HepG2 (cell line): ENCODE data around the gene PLCB1. TPM values are rescaled to one million over a fixed set of nuclear protein-coding genes. Genes with fewer than 3 reads are reported as not detected.

Experiments used
- ATAC-seq: fragments of 200-7000 bp; cut with Tn5 transposase; 3 replicates; pipeline ENCODE4 v1.9.1; 2020; ENCODE audit warnings: mild to moderate bottlenecking, moderate library complexity
- BruUV-seq: library from RNA; stranded (reverse); fragments of 400-500 nt; replicated peaks from 2 replicates; lab custom pipeline; 2021; lab: Mats Ljungman, UMichigan
- CTCF ChIA-PET: fragments of 300-600 bp; formaldehyde crosslinking; extraction: SDS; loops from one replicate; lab custom pipeline; 2021; ENCODE audit warnings: low total read pairs, inconsistent platforms, low intra/inter-chr PET ratio; lab: Yijun Ruan, JAX
- POLR2A ChIA-PET: fragments of 350-600 bp; sonication (Branson Sonifier 250); formaldehyde crosslinking; loops from one replicate; lab custom pipeline; 2020; ENCODE audit warnings: antibody characterized with exemption, inconsistent platforms; lab: Yijun Ruan, JAX
- DNase-seq: peaks from one replicate; pipeline ENCODE4 v3.0.0-alpha.2; 2015; ENCODE audit warnings: low spot score
- FAIRE-seq: peaks from 3 replicates; lab custom pipeline; 2011; peaks lifted over from hg19 to GRCh38; lab: Jason Lieb, UNC
- H2AFZ ChIP-seq: one replicate; pipeline ENCODE4 v1.6.1; 2011; ENCODE audit warnings: low read length, inconsistent platforms
- H3K27ac ChIP-seq: fragments of 300-600 bp; 3 replicates; pipeline ENCODE4 v1.8.0; 2011; ENCODE audit warnings: mixed run types, mild to moderate bottlenecking, mixed read lengths, low read length, inconsistent platforms; ENCODE audit not compliant: insufficient read depth; ENCODE audit errors: extremely low read length
- H3K27me3 ChIP-seq, 2 experiments: fragments of 200-600 bp in 1 of 2; 2 replicates in 1 of 2; 3 replicates in 1 of 2; pipeline versions ENCODE4 v1.6.0 to v1.8.0; 2011; ENCODE audit warnings: low read length in 2 of 2, mild to moderate bottlenecking in 2 of 2, moderate library complexity in 2 of 2, inconsistent platforms in 1 of 2; ENCODE audit not compliant: insufficient read depth in 2 of 2, control insufficient read depth in 1 of 2
- H3K36me3 ChIP-seq, 2 experiments: fragments of 200-600 bp in 1 of 2; replicated peaks in 1 of 2; 2 replicates in 1 of 2; 3 replicates in 1 of 2; pipeline versions ENCODE4 v1.5.1 to v1.8.0; 2011; ENCODE audit warnings: low read length in 2 of 2, inconsistent platforms in 1 of 2; ENCODE audit not compliant: insufficient read depth in 2 of 2, control insufficient read depth in 1 of 2
- H3K4me1 ChIP-seq: 2 replicates; pipeline ENCODE4 v1.5.1; 2012; ENCODE audit warnings: low read length, inconsistent platforms; ENCODE audit not compliant: insufficient read depth
- H3K4me2 ChIP-seq: 2 replicates; pipeline ENCODE4 v1.6.0; 2011; ENCODE audit warnings: low read depth, low read length, inconsistent platforms
- H3K4me3 ChIP-seq, 3 experiments: fragments of 200-600 bp in 1 of 3; sonication (generic), shearing (Covaris generic) in 1 of 3; replicated peaks in 1 of 3; 2 replicates each; pipeline ENCODE4 v1.5.1; 2011 to 2016; ENCODE audit warnings: low read length in 3 of 3, inconsistent platforms in 2 of 3, low read depth in 2 of 3, mild to moderate bottlenecking in 2 of 3, control low read depth in 1 of 3, mixed read lengths in 1 of 3; ENCODE audit not compliant: insufficient read depth in 1 of 3
- H3K79me2 ChIP-seq: one replicate; pipeline ENCODE4 v1.6.1; 2011; ENCODE audit warnings: low read length, inconsistent platforms; ENCODE audit not compliant: insufficient read depth
- H3K9ac ChIP-seq: 2 replicates; pipeline ENCODE4 v1.6.0; 2011; ENCODE audit warnings: mild to moderate bottlenecking, low read depth, low read length, inconsistent platforms; ENCODE audit not compliant: insufficient read depth
- H3K9me3 ChIP-seq: 2 replicates; pipeline ENCODE4 v1.5.1; 2012; ENCODE audit warnings: mild to moderate bottlenecking, low read length
- H4K20me1 ChIP-seq: 2 replicates; pipeline ENCODE4 v1.6.0; 2011; ENCODE audit warnings: inconsistent platforms, mild to moderate bottlenecking, low read length, moderate library complexity; ENCODE audit not compliant: insufficient read depth
- NRL ChIP-seq: sonication (generic); formaldehyde crosslinking; IDR thresholded peaks from 2 replicates; pipeline ENCODE4 v1.5.0; 2020; ENCODE audit warnings: missing genetic modification reagents, mild to moderate bottlenecking, moderate library complexity, borderline replicate concordance
- TAF1 ChIP-seq: sonication (generic); formaldehyde crosslinking; IDR thresholded peaks from 2 replicates; pipeline ENCODE4 v1.4.0; 2020; ENCODE audit warnings: missing genetic modification reagents
- ZNF34 ChIP-seq: sonication (generic); formaldehyde crosslinking; IDR thresholded peaks from 2 replicates; pipeline ENCODE4 v1.4.0; 2020; ENCODE audit warnings: mild to moderate bottlenecking, missing genetic modification reagents, borderline replicate concordance
- ZNF839 ChIP-seq: sonication (generic); formaldehyde crosslinking; IDR thresholded peaks from 2 replicates; pipeline ENCODE4 v1.4.0; 2020; ENCODE audit warnings: missing genetic modification reagents, mild to moderate bottlenecking, borderline replicate concordance
- ZSCAN9 ChIP-seq: IDR thresholded peaks from 2 replicates; pipeline ENCODE4 v1.6.1; 2016; ENCODE audit warnings: borderline replicate concordance
- WGBS: methylation state at CpG from one replicate; pipeline ENCODE4 v1.1.6; 2017; ENCODE audit warnings: low lambda C conversion rate; 5-methylcytosine and 5-hydroxymethylcytosine counted together
- in situ Hi-C: cut with HindIII; loops from 2 replicates; pipeline ENCODE4 v1.10.0; 2017; ENCODE audit warnings: low pct_unique_long_range_greater_than_20kb; ENCODE audit not compliant: extremely low pct_ligation_motif_present
- intact Hi-C: fragments of 100-400 bp; cut with micrococcal nuclease; formaldehyde crosslinking; loops from one replicate; pipeline ENCODE4 v1.10.0; 2022; ENCODE audit not compliant: unreplicated experiment
- polyA plus RNA-seq, 8 experiments: library from polyadenylated mRNA; depleted of rRNA in 3 of 8; stranded (reverse) in 7 of 8; unstranded in 1 of 8; fragments of >200 nt; fragmentation: Illumina TruSeq in 4 of 8; extraction: Trizol in 4 of 8; gene quantifications; 2 replicates each; pipeline versions ENCODE4 v1.2.1 to v1.2.3, GENCODE V29; 2011 to 2016; ENCODE audit warnings: low read depth in 4 of 8, missing spikeins in 1 of 8, mixed read lengths in 1 of 8; ENCODE audit not compliant: insufficient read depth in 1 of 8
- total RNA-seq, 5 experiments: library from RNA; depleted of rRNA; stranded (reverse); fragments of >200 nt; fragmentation: Illumina TruSeq; extraction: Trizol; gene quantifications; 2 replicates each; pipeline ENCODE4 v1.2.3, GENCODE V29; 2016; ENCODE audit warnings: low read depth in 1 of 5
- TF ChIP-seq, protein P1 (sequence below): sonication (generic); formaldehyde crosslinking; IDR thresholded peaks from 2 replicates; pipeline ENCODE4 v1.4.0; 2020; ENCODE audit warnings: missing genetic modification reagents, borderline replicate concordance
- TF ChIP-seq, protein P2 (sequence below): sonication (generic); formaldehyde crosslinking; IDR thresholded peaks from 2 replicates; pipeline ENCODE4 v1.4.0; 2020; ENCODE audit warnings: missing genetic modification reagents, borderline replicate concordance

PLCB1 gene
- total and polyA plus RNA-seq, 2 of the 13 experiments (the other 11 are each of a cell fraction or from before 2014, with no cell fraction given) = 42.4 to 55.9 TPM

DNA sequence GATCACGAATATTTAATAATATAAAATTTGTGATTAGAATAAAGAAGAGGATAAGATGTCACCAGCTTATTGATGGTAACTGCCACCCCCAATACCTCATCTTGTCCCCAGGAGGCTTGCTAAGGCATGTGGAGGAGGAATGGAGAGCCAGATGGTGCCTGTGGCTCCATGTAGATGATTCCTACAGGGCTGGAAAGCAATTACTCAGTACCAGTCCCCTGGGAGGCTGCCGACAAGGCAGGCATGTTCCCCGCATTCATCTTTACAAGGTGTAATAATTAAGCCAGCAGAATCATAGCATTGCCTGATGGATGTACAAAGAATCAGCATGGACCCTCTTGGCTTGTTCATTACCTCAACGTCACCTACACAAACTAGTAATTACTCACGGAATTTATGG, 155.3 kb downstream of the PLCB1 start:
- no peak for FAIRE-seq
- Histone ChIP-seq H3K4me3 (no peak overlapping the region), H3K27me3 (no peaks in the 10 kb centered on the region), H3K4me2 (no peak overlapping the region), H3K27ac (no peak overlapping the region), H3K9me3 (no peaks in the 10 kb centered on the region), H3K79me2 (no peaks in the 10 kb centered on the region), H3K4me1 (peaks cover 30% of the 10 kb centered on the region), H4K20me1 (no peaks in the 10 kb centered on the region; the same call in 1 of the 2 replicates), H2AFZ (no peak overlapping the region), H3K9ac (no peak overlapping the region), H3K36me3 (peaks cover 6 to 12% of the 10 kb centered on the region in 2 experiments; a peak in 4 of 5 replicates)
- ATAC-seq = no peak
- no TSS peak for BruUV-seq
- ChIA-PET POLR2A (no interaction called here), CTCF (no interaction called here)
- TF ChIP-seq, protein P1, sequence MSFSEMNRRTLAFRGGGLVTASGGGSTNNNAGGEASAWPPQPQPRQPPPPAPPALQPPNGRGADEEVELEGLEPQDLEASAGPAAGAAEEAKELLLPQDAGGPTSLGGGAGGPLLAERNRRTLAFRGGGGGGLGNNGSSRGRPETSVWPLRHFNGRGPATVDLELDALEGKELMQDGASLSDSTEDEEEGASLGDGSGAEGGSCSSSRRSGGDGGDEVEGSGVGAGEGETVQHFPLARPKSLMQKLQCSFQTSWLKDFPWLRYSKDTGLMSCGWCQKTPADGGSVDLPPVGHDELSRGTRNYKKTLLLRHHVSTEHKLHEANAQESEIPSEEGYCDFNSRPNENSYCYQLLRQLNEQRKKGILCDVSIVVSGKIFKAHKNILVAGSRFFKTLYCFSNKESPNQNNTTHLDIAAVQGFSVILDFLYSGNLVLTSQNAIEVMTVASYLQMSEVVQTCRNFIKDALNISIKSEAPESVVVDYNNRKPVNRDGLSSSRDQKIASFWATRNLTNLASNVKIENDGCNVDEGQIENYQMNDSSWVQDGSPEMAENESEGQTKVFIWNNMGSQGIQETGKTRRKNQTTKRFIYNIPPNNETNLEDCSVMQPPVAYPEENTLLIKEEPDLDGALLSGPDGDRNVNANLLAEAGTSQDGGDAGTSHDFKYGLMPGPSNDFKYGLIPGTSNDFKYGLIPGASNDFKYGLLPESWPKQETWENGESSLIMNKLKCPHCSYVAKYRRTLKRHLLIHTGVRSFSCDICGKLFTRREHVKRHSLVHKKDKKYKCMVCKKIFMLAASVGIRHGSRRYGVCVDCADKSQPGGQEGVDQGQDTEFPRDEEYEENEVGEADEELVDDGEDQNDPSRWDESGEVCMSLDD (CRISPR knock-in tag) = no peak
- no peak for TF ChIP-seq NRL
- TF ChIP-seq TAF1 (CRISPR knock-in tag) = no peak
- TF ChIP-seq ZSCAN9 (CRISPR knock-in tag) = no peak
- TF ChIP-seq, protein P2, sequence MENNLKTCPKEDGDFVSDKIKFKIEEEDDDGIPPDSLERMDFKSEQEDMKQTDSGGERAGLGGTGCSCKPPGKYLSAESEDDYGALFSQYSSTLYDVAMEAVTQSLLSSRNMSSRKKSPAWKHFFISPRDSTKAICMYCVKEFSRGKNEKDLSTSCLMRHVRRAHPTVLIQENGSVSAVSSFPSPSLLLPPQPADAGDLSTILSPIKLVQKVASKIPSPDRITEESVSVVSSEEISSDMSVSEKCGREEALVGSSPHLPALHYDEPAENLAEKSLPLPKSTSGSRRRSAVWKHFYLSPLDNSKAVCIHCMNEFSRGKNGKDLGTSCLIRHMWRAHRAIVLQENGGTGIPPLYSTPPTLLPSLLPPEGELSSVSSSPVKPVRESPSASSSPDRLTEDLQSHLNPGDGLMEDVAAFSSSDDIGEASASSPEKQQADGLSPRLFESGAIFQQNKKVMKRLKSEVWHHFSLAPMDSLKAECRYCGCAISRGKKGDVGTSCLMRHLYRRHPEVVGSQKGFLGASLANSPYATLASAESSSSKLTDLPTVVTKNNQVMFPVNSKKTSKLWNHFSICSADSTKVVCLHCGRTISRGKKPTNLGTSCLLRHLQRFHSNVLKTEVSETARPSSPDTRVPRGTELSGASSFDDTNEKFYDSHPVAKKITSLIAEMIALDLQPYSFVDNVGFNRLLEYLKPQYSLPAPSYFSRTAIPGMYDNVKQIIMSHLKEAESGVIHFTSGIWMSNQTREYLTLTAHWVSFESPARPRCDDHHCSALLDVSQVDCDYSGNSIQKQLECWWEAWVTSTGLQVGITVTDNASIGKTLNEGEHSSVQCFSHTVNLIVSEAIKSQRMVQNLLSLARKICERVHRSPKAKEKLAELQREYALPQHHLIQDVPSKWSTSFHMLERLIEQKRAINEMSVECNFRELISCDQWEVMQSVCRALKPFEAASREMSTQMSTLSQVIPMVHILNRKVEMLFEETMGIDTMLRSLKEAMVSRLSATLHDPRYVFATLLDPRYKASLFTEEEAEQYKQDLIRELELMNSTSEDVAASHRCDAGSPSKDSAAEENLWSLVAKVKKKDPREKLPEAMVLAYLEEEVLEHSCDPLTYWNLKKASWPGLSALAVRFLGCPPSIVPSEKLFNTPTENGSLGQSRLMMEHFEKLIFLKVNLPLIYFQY (CRISPR knock-in tag) = no peak
- TF ChIP-seq ZNF839 (CRISPR knock-in tag) = no peak
- no peak for TF ChIP-seq ZNF34 (CRISPR knock-in tag)
- no peak for DNase-seq
- in situ Hi-C loops = no loop called here
- intact Hi-C loops = no loop called here
- WGBS = over 99% methylated on average over 5 of the region's 5 CpGs
